Activated T-helper 9 cell treated with anti-CD3 and anti-CD28 coated beads, Interleukin-2, amount 50 U/mL, for 16 hours (primary cell): ENCODE data around the gene MAN1A1.
"Not testable (repeated sequence)": the region's sequence is repeated elsewhere in the genome, so short reads cannot be mapped to it uniquely, and the experiment has no call there.

Experiments used
- DNase-seq: peaks from one replicate; pipeline ENCODE4 v3.0.0-alpha.2; 2020; ENCODE audit warnings: low read depth

Gene MAN1A1

GRCh38 chr6:119170447-119171087, 179.0 kb downstream of the MAN1A1 start:
- DNase-seq, result no peak

GRCh38 chr6:119170103-119170446, 179.5 kb downstream of the MAN1A1 start:
- no peak for DNase-seq

DNA sequence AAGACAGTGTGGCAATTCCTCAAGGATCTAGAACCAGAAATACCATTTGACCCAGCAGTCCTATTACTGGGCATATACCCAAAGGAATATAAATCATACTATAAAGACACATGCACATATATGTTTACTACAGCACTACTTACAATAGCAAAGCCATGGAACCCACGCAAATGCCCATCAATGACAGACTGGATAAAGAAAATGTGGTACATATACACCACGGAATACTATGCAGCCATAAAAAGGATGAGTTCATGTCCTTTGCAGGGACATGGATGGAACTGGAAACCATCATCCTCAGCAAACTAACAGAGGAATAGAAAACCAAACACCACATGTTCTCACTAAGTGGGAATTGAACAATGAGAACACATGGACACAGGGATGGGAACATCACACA, 180.2 kb downstream of the MAN1A1 start:
- DNase-seq, result not testable (repeated sequence)

DNA sequence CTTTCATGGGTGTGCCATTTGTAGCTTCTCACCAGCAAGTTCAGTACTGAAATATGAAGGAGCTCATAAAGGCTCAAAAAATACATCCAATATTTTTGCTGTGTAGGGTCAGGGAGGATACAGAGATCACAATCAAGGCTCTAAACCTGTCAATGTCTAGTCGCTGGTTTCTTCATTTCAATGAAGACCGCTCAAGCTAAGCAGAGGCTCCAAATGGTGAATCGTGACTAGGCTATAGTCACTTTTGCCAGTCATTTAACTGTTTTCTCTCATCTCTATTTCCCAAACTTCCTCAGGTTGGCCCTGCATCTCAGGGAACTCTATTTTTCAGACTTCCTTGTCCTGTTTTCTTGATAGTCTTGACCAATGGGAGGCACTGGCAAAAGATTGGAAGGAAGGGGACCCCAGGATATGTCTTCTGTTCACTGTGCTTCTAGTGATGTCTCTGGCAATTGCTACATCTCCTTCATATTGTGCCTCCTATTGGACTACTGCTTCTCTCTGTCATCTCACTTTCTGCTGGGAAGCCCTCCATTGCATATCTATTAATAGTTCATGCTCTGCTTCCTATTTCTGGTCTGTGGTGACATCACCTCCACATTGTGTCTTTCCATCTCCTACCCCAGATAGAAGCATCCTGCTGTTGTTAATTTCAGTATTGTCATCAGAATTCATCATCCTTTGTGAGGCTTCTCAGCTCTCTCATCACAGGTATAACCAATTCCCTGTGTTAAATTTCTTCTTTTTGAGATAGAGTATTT, 183.4 kb downstream of the MAN1A1 start:
- no peak for DNase-seq

DNA sequence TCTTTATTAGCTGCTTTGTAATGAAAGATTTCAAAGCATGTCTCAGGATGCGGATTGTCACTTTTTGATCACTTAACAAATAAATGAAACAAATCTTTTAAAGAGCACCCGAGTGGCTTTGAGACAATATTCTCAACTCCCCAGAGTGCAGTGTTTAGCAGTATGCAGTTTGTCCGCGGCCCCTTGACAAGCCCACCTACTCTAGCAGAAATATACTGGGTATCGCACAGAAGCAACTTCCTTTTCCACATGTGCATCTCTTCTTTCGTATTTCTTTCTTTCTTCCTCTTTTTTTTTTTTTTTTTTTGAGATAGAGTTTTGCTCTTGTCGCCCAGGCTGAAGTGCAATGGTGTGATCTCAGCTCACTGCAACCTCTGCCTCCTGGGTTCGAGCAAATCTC, 186.6 kb downstream of the MAN1A1 start:
- DNase-seq, result no peak

DNA sequence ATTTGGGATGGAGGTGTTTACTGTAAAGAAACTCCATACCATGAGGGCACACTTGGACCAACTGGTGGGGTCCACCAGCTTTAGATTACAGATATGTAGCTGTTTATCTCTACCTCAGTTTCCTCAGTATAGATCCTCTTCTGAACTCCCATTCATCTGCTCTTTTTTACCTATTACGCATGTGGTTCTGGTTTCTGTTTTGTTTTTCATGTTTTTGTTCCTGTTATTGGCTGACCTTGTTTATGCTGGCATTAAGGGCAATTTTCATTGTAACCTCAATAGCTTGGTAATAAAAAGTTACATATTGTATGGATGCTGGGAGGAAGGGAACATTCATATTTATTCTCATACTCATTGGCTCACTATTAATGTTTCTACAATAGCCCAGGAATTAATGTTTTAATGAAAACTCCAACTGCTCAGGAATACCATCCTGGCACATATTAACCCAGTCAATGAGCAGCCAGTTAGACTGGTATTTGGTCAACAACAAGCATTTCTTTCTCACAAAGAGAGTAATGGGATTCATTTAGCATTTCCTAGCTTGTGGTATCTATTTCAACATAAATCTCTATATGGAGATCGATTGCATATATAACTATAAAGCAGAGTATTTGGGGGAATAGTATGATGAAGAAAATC, 187.3 kb downstream of the MAN1A1 start:
- no peak for DNase-seq

- no peak for DNase-seq
These were observed 188.1 kb downstream of the MAN1A1 start for GRCh38 chr6:119161438-119161837.

DNA sequence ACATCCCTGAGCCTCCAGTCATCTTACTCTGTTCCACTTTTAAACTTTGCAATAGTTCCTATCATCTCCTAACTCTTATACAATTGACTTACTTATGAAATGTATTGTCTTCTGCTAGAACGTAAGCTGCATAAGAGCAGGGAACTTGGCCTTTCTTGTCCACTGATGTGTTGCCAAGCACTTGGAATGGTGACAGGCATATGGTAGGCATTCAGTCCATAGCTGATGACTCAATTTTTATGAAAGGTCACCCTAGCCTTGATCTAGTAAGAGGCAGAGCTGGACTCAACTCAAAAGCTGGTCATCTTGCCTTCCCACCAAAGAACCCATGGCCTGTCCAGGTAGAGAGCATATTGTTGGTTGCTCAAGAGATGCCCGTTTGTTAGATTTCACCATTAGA, 188.7 kb downstream of the MAN1A1 start:
- DNase-seq, result no peak

DNA sequence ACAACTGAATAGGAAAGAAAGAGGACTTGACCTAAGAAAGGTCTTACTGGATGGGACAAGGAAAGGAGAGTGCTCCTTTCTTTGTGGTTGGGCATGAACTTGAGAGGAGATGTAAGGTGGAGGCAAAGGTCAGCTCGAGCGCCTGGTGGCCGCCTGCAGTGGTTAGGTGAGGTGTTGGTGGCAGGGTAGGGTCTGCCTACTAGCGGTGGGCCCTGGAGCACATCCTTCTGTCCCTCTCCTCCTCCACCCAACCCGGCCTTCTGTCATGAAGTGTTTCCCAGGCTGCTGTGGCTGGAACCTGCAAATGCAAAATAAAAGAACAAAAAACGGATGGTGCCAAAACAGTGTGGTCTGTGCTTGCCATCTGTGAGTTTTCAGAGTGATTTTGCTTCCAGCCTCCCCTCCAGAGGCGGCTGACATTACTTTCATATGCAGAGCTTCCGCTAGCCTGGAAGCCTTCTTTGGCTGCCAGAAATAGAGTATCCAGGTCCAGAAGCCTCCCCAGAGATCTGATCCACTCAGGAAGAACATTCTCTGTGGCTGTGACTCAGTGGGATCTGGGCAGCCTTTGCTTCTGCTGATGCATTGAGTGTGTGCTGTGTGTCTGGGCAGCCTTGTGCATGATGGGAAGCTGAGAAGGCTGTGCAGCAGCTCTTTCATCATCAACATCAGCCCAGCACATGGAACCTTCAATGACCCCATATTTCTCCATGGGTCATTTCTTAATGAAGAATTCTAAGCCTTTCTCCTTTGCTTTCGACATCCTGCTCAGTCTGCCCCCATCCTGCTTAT, 191.3 kb downstream of the MAN1A1 start:
- no peak for DNase-seq

- no peak for DNase-seq
These were observed 192.1 kb downstream of the MAN1A1 start for GRCh38 chr6:119157506-119157815.

DNA sequence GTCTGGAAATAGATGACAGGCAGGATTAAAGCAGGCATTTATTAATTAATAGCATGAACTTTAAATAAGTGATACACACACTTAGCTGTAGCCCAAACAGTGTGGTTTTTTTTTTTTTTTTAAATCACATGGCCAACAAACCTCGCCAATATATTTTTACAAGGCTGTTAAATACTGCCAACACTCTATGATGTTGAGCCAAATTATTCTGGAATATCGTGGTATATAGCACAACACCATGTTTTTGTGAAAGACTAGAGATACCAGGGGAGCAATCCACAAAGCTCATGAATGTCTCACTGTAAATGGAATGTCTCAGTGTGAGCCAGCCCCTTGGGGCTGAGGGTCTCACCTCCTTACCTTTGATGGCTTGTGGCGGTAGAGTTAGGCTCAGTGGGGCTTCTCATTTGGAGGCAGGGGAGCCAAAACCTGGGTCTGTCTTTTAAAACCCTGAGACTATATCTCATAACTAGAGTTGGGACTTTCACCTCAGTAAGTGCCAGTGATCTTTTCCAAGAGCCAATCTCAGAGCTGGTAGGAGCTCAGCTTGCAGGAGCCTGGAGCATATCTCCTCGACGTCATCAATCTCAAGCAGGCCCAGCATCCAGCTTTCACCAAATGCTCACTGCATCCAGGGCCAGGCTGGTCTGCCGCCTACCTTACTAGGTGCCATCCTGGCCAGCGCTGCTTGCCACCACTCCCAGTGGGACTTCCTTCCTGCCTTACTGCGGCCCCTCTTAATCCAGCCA, 192.6 kb downstream of the MAN1A1 start:
- DNase-seq, result no peak

DNA sequence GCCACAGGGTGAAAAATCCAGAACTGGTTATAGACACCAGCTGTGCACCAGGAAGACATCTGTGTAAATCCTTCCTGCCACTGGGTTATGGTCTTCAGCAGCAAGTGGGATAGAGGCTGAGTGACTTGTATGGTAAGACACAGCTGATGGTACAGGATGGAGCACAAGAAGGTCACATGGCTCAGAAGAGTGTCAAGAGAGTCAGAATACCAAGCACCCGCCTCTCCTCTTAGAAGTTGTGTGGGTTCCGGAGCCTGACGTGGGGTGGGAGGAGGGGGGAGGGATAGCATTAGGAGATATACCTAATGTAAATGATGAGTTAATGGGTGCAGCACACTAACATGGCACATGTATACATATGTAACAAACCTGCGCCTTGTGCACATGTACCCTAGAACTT, 193.5 kb downstream of the MAN1A1 start:
- not testable (repeated sequence) for DNase-seq

- DNase-seq, result no peak
These were observed 197.4 kb downstream of the MAN1A1 start for GRCh38 chr6:119152187-119152586.

- DNase-seq, result no peak
These were observed 200.6 kb downstream of the MAN1A1 start for GRCh38 chr6:119148825-119149525.

- no peak for DNase-seq
These were observed 201.3 kb downstream of the MAN1A1 start for GRCh38 chr6:119148098-119148824.

DNA sequence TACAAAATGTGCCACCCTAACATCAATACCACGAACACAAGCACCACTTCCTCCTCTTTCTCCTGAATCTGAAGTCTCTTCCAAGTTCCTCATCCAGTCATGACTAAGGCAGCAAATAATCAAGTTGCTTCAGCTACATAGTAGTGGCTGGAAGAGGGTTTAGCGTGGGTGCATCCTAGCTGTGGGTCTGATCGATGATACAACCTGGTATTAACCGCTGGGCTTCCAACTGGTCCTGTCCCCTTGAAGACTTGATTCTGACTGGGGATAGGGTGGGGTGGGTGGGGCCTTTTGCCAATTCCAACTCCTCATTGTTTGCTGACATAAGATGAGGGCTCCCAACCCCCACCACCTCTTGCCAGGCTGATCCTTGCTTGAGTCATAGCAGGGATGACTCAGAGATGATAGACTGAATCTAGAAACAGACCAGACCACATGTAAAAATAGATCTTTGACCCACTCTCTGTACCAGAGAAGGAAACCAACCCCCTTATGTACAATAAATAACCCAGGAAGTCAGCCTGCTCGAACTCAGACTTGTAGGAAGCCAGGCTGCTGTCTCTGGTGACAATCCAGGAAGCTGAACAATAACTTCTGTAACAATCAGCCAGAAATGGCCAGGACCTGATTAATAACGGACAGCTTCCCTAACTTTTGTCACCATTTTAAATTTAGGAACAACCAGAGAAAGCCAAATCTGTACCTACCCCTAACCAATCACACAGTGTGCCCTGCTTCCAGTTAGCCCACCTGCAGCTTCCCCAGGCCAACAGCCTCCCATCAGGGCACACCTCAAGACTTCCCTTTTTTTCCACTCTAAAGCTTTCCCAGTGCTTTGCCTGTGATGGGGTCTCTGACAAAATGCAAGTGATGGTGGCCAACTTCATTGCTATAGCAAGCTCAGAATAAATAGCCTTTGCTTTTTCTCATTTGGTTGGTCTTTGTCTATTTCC, 202.2 kb downstream of the MAN1A1 start:
- peak; percentile 17 for DNase-seq

DNA sequence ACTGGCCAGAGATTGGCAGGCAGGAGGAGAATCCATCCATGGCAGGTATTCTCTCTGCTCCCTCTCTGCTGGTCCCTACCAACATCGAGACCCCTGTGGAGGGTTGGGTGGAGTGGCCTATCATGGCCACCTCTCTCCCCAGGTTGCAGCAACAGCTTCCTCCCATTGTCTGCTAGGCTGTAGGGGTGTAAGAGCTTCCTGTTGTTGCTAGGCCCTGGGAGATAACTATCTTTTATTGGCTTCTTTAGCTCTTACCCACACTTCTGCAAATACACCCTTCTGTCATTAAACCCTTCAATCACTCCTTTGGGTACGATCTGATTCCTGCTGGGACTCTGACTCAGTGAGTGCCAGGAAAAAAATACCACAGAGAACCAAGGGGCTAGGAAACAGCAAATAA, 204.4 kb downstream of the MAN1A1 start:
- DNase-seq, result no peak

GRCh38 chr6:119142637-119143036, 206.9 kb downstream of the MAN1A1 start:
- no peak for DNase-seq

- no peak for DNase-seq
These were observed 207.5 kb downstream of the MAN1A1 start for GRCh38 chr6:119142041-119142440.
